ENCODE data around the gene SMARCA1.

The SMARCA1 gene

DNA sequence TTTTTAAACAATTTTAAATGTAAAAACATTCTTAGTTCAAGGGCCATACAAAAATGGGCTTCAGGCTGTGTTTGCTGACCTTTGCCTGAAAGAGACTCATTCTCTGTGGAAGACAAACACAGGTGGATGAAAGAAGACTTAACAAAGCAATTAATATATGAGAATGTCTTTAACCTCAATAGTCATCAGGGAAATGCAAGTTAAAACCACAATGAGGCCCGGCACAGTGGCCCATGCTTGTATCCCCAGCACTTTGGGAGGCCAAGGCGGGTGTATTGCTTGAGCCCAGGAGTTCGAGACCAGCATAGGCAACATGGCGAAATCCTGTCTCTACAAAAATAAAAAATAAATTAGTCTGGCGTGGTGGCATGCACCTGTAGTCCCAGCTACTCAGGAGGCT is 7.1 kb upstream of the SMARCA1 start:
- no peak for DNase-seq (ENCODE audit: low read depth)

DNA sequence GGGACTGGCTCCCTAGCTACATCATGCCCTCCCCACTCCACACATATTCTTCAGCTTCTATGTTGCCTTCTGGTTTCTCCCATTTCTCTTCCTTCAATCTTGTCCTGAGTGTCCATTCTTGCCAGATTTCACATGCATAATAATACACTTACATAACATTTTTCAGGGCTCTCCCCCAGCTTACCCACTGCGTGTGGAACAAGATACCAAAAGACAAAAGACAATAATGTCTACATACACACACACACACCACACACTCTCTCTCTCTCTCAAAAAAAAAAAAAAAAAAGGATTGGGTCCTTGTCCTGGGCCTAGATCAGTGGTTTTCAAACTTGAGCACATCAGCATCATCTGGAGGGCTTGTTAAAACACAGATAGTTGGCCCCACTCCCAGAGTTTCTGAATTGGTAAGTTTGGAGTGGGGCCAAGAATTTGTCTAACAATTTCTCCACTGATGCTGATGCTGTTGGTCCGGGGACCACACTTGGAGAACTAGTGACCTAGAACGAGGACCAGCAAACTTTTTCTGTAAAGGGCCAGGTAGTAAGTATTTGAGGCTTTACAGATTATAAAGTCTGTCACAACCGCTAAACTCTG is 6.5 kb upstream of the SMARCA1 start:
- DNase-seq (ENCODE audit: low read depth): no peak

DNA sequence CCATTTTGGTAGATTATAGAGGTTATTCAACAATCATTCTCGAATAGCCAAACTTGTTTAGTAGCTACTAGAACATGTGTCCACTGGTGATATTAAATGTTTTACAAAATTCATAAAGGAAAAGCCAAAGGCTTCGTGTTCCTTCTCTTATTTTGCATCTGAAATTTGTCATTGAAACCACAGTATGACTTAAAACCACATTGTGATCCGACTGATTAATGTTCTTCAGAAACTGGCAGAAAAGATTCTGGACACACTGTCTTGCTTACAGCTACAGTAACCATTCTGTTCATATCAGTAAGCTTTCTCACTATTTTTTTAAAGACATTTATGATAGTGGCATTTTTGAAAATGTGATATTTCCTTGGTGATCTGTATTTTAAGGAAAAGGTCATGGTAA is 2.6 kb upstream of the SMARCA1 start:
- no peak for DNase-seq (ENCODE audit: low read depth)

DNA sequence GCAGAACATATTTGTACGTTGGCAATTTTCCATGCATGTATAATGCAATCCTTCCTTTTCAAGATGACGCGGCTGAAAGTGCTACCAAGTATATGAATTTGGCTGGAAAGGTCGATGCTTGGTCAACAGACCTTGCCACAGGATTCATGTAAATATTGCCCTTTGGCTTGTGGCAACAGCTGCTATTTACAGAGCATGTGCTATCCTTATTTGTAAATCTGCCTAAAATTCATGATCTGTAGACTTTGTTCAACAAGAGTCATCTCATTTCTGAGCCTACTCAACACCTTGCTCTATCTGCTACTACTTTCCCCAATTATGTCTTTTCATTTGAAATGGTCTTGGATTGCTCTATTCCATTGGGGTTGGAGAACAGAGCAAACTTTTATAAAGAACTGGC is 1.9 kb upstream of the SMARCA1 start:
- DNase-seq (ENCODE audit: low read depth): no peak

- DNase-seq (ENCODE audit: low read depth): no peak
Measured at GRCh38 chrX:129524250-129524850, 1.1 kb upstream of the SMARCA1 start.

- DNase-seq (ENCODE audit: low read depth): no peak
Measured at GRCh38 chrX:129522184-129523078, 859 bp downstream of the SMARCA1 start.

DNA sequence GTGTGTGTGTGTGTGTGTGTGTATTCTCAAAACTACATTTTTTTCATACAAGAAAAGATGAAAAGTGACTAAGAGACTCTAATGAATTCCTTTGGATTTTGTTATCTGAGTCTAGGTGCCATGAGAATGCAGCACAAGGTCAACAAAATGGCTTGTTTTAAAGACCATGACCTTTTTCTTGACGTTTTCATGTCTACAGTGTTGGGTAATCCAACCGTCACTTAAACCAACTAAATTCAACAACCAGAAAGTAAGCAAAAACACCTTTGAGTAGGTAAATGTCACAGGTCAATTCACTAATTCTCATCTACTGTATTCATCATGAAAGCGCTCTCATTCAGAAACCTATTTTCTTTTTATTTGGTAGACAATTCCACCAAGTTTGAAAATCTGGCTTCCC is 3.1 kb downstream of the SMARCA1 start:
- DNase-seq (ENCODE audit: low read depth): no peak

DNA sequence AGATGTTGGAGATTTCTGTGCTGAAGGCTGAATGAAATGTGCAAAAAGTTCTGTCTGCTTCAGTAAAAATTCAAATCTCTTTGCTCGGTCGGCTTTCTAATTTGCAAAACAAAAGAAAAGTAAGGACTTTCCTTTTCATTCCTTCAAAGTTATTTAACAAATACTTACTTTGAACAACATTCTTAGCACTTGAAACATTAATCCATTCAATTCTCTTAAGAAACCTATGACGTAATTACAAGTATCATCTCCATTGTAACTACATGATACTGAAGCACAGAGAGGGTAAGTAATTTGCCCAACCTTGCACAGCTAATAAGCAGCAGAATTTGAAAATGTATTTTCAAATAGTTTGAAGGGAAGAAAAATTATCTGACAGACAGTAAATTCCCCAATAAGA is 6.9 kb downstream of the SMARCA1 start:
- no peak for DNase-seq (ENCODE audit: low read depth)

DNA sequence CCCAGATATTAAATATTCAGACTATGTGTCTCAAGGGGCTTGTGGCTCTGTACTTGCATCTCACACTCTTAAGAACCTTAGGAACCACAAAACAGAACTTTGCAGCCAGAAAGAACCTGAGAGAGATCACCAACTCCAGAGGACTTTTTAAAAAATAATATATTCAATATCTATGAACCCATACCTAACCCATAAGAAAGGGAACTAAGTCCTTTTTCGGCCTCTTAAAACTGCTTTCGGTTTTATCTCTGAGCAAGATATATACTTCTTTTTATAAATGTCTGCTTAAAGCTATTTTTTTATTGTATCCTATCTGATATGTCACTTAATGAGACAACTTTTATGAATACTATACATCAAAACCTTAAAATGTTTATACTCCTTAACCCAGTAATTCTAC is 10.9 kb downstream of the SMARCA1 start:
- DNase-seq (ENCODE audit: low read depth): no peak

GRCh38 chrX:129511689-129512088 is 11.6 kb downstream of the SMARCA1 start:
- DNase-seq (ENCODE audit: low read depth): no peak

DNA sequence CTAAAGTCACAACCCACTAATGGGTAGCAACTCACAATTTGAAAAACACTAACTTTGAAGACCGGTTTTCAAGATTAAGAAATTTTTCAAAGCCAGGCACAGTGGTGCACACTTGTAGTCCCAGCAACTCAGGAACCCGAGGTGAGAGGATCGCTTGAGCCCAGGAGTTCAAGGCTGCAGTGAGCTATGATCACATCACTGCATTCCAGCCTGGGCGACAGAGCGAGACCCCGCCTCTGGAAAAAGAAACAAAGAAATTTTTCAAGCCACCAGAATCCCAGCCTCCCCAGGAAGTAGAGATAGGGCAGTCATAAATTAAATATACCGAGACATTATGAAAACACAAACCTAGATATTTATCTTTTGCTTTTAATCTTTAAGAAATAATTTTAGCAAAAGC is 13.0 kb downstream of the SMARCA1 start:
- no peak for DNase-seq (ENCODE audit: low read depth)

- no peak for DNase-seq (ENCODE audit: low read depth)
Measured at GRCh38 chrX:129497146-129497843, 26.0 kb downstream of the SMARCA1 start.

- DNase-seq (ENCODE audit: low read depth): no peak
Measured at GRCh38 chrX:129496625-129497024, 26.7 kb downstream of the SMARCA1 start.

GRCh38 chrX:129495900-129496299 is 27.4 kb downstream of the SMARCA1 start:
- DNase-seq (ENCODE audit: low read depth): no peak

DNA sequence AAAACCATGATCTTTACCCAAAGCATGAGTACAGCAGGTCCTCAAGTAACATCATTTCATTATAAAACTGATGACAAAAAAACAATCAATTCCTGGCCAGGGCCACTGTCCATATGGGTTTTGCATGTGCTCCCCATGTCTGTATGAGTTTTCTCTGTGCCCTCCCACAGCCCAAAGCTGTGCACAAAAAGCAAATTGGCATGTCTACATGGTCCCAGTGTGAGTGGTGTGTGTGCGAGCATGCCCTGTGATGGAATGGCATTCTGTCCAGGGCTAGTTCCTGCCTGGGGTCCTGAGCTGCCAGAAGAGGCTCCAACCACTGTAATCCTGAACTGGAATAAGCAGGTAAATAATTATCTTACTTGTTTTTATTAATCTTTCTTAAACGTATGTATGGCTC is 28.4 kb downstream of the SMARCA1 start:
- DNase-seq (ENCODE audit: low read depth): no peak

DNA sequence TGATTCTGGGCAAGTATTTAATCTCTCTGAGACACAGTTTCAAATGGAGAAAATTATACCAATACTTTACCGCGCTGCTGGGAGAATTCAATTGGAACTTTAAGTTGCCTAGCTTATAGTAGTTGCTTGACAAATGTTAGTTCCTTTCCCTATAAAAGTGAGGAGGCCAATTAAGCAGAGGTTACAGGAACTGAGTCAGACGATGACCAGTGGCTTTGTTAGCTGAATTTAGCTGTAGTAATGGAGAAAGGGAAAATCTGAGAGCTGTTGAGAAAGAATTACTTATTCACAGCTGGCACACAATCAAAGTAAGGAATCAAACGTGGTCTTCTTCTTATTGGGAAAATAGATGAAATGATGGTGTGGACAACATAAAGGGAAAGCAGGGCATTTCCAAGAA is 29.6 kb downstream of the SMARCA1 start:
- no peak for DNase-seq (ENCODE audit: low read depth)

DNA sequence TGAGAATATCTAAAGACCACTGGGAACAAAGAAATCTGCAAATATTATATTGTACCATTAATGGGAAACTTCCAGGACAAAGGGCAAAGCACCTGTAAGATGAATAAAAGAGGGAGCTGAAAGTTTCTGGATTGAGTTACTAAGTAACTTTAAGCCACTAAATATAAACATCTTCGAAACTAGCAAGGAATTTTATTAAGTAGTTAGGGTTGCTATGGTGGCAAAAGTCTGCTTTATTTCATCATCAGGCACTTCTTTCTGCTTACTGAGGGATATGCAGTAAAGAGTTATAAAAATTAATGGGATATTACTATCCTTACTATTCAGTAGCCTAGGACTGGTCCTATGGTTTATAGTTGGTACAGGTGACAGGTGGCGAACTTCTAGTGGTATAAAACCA is 33.0 kb downstream of the SMARCA1 start:
- no peak for DNase-seq (ENCODE audit: low read depth)

DNA sequence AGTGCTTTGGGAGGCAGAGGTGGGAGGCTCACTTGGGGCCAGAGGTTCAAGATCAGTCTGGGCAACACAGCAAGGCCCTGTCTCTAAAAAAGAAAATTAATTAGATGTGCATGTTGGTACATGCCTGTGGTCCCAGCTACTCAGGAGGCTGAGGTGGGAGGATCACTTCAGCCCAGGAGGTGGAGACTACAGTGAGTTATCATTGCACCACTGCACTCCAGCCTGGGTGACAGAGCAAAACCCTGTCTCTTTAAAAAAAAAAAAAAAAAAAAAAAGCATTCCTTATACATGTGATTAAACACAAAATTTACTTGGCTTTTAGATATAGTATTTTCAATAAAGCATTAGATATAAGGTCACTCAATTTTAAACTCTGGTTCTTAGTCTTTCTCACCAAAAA is 34.9 kb downstream of the SMARCA1 start:
- no peak for DNase-seq (ENCODE audit: low read depth)

GRCh38 chrX:129480889-129481288 is 42.4 kb downstream of the SMARCA1 start:
- DNase-seq (ENCODE audit: low read depth): no peak

- no peak for DNase-seq (ENCODE audit: low read depth)
Measured at GRCh38 chrX:129478516-129478915, 44.8 kb downstream of the SMARCA1 start.

GRCh38 chrX:129472116-129472515 is 51.2 kb downstream of the SMARCA1 start:
- no peak for DNase-seq (ENCODE audit: low read depth)

DNA sequence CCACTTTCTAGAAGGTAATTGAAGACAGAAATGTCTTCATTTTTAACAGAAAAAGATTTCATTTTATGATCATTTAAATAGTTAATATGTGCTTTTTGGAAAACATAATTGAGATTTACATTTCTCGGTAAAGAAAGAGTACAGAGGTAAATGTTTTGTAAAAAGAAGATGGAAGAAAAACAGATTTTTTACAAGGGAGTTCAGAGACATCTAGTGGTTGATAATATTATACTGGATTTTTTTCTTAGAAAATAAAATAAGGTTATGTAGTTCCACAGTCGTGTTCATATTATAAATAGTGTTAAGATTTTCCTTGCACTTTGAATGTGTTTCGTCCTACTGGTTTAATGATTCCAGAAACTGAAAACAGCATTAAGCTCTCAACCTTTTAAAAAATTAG is 60.6 kb downstream of the SMARCA1 start:
- no peak for DNase-seq (ENCODE audit: low read depth)
